ENCODE data around the gene MAP3K1. TPM values are rescaled to one million over a fixed set of nuclear protein-coding genes. Genes with fewer than 3 reads are reported as not detected.

The MAP3K1 gene
- total RNA-seq, 2 donors from 2014 or later = 8.9 to 19.0 TPM

DNA sequence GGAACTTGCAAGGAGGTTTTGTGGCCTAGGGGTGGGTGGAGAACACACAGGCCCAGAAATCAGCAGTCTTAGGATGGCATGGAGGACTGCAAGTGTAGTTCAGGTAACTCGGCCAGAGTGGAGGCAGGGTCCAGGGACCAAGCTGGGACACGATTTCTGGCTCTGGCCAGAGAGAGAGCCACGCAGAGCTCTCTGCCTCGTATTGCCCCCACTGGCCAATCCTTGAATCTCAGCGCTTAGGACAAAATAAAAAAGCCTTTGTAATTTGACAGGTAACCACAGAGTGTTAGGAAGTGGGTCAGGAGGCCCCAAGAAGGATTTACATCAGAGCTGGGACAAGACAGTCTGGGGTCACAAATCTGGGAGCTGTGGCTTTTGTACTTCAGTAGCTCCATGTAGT, 11.7 kb downstream of the MAP3K1 start:
- no peak overlapping the region for H3K4me3 ChIP-seq
- TF ChIP-seq, protein P1, sequence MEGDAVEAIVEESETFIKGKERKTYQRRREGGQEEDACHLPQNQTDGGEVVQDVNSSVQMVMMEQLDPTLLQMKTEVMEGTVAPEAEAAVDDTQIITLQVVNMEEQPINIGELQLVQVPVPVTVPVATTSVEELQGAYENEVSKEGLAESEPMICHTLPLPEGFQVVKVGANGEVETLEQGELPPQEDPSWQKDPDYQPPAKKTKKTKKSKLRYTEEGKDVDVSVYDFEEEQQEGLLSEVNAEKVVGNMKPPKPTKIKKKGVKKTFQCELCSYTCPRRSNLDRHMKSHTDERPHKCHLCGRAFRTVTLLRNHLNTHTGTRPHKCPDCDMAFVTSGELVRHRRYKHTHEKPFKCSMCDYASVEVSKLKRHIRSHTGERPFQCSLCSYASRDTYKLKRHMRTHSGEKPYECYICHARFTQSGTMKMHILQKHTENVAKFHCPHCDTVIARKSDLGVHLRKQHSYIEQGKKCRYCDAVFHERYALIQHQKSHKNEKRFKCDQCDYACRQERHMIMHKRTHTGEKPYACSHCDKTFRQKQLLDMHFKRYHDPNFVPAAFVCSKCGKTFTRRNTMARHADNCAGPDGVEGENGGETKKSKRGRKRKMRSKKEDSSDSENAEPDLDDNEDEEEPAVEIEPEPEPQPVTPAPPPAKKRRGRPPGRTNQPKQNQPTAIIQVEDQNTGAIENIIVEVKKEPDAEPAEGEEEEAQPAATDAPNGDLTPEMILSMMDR (IDR thresholded peaks at IDR 0.05) = peak; percentile 12
- DNase-seq (ENCODE audit: low spot score) = no peak
- peaks cover 17 to 38% of the 10 kb centered on the region in 2 donors for H3K4me1 ChIP-seq (ENCODE audit: control insufficient read depth in 1 of 2, low read depth in 2 of 2)
- no peak overlapping the region for H3K27ac ChIP-seq
- H3K9me3 ChIP-seq = no peaks in the 10 kb centered on the region
- no peak for ATAC-seq (ENCODE audit: insufficient number of reproducible peaks, low FRiP score, low read depth)
- no peaks in the 10 kb centered on the region for H3K36me3 ChIP-seq
- no peaks in the 10 kb centered on the region for H3K27me3 ChIP-seq (replicated peaks; ENCODE audit: insufficient read depth)

DNA sequence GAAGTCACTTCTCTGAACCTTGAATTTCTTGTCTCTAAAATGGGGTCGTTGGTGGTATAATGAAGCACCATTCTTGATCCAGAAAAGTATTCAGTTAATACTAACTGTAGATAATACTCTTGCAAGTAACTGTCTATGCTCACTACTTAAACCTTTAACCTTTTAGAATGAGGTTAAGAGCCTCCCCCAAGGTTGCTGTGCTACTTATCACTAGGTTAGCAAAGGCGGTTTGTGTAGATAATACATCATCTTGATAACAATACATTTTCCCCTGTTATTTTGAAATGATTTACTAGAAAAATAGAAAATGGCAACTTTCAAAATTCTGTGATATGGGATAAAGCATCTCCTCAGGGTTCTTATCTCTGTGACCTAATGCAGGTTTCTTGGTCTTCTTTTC, 12.6 kb downstream of the MAP3K1 start:
- Histone ChIP-seq H3K27ac (no peak overlapping the region), H3K36me3 (no peaks in the 10 kb centered on the region), H3K27me3 (replicated peaks; ENCODE audit: insufficient read depth) (no peaks in the 10 kb centered on the region), H3K4me1 (ENCODE audit: control insufficient read depth in 1 of 2, low read depth in 2 of 2) (peaks cover 15 to 37% of the 10 kb centered on the region in 2 donors), H3K9me3 (no peaks in the 10 kb centered on the region), H3K4me3 (no peak overlapping the region)
- DNase-seq (ENCODE audit: low spot score) = no peak
- TF ChIP-seq, protein P1 (IDR thresholded peaks at IDR 0.05) = no peak
- ATAC-seq (ENCODE audit: insufficient number of reproducible peaks, low FRiP score, low read depth) = no peak

DNA sequence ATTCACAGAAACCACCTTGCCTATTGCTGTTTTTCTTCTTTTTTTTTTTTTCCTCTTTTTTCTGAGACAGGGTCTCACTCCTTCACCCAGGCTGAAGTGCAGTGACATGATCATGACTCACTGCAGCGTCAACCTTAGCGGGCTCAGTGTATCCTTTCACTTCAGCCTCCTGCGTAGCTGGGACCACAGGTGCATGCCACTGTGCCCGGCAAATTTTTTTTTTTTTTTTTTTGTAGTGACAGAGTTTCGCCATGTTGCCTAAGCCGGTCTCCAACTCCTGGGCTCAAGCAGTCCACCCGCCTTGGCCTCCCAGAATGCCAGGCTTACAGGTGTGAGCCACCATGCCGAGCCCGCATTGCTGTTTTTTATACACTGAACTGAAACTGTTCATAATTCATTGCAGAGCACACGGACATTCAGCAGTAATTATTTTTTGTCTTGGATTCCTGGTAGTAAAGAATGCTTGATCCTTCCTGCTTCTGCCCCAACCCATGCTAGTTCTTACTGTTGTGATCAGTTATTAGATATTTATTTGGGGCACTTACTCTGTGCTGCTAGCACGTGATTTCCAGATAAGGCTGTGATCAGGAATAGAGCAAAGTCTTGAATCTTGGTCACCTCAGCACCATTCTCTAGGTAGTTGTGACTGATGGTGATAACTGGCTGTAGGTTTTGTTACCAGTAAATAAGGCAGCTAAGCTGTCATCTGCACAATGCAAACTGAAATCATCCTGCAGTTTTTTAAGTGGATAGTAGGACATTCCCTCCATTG, 14.0 kb downstream of the MAP3K1 start:
- DNase-seq (ENCODE audit: low spot score) (no peak), ATAC-seq (ENCODE audit: insufficient number of reproducible peaks, low FRiP score, low read depth) (no peak)
- Histone ChIP-seq H3K27me3 (replicated peaks; ENCODE audit: insufficient read depth) (no peaks in the 10 kb centered on the region), H3K9me3 (no peaks in the 10 kb centered on the region), H3K4me1 (ENCODE audit: control insufficient read depth in 1 of 2, low read depth in 2 of 2) (peaks cover 14 to 25% of the 10 kb centered on the region in 2 donors), H3K27ac (no peak overlapping the region), H3K36me3 (no peaks in the 10 kb centered on the region), H3K4me3 (no peak overlapping the region)
- TF ChIP-seq, protein P1 (IDR thresholded peaks at IDR 0.05) = no peak

DNA sequence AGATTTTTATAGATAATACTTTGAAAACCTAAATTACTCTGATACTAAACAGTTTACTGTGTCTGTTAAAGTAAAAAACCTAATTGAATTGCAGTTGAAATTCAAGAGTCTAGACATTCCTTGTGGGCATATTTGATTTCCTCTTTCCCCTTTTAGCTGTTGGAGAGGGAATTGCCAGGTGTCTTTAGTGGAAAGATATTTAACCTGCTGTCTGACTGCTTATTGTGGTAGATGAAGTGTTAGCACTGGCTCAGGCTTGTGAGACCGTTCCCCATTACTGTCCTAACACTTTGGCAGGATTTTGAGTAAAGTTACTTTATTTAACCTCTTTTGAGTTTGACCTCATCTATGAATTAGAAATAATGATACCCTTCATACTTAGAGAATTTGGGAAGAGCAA, 16.4 kb downstream of the MAP3K1 start:
- ATAC-seq (ENCODE audit: insufficient number of reproducible peaks, low FRiP score, low read depth) (no peak), DNase-seq (ENCODE audit: low spot score) (no peak)
- Histone ChIP-seq H3K9me3 (no peaks in the 10 kb centered on the region), H3K36me3 (no peaks in the 10 kb centered on the region), H3K27me3 (replicated peaks; ENCODE audit: insufficient read depth) (no peaks in the 10 kb centered on the region), H3K27ac (no peak overlapping the region), H3K4me1 (ENCODE audit: control insufficient read depth in 1 of 2, low read depth in 2 of 2) (peaks cover 11 to 19% of the 10 kb centered on the region in 2 donors), H3K4me3 (no peak overlapping the region)
- TF ChIP-seq, protein P1 (IDR thresholded peaks at IDR 0.05) = no peak

DNA sequence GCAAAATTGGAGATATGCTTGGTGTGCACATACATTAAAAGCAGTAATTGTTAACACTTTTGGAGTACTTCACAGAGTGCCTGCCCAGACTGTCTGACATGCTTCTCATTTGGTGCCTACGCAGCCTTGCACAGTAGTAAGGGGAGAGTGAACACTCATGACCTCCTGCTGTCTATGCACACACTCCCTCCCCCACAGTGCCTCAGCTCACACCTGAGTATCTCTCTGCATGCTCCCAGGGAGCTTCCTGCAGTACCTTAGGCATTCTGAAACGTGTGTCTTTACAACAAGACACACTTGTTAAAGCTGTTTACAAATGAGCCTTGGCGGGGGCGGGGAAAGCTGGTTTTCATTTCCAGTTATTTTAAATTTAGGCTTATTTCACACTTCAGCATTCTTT, 18.0 kb downstream of the MAP3K1 start:
- Histone ChIP-seq H3K27me3 (replicated peaks; ENCODE audit: insufficient read depth) (no peaks in the 10 kb centered on the region), H3K4me3 (no peak overlapping the region), H3K9me3 (no peaks in the 10 kb centered on the region), H3K27ac (no peak overlapping the region), H3K4me1 (ENCODE audit: control insufficient read depth in 1 of 2, low read depth in 2 of 2) (peaks cover 11 to 26% of the 10 kb centered on the region in 2 donors), H3K36me3 (no peaks in the 10 kb centered on the region)
- TF ChIP-seq, protein P1 (IDR thresholded peaks at IDR 0.05) = no peak
- ATAC-seq (ENCODE audit: insufficient number of reproducible peaks, low FRiP score, low read depth) (no peak), DNase-seq (ENCODE audit: low spot score) (no peak)

Measured in thoracic aorta (tissue), 2 donors.